ENCODE results near the gene AKAIN1.
A peak's percentile ranks its signal among the peaks of the same experiment; 100 is the strongest.

Gene AKAIN1, protein sequence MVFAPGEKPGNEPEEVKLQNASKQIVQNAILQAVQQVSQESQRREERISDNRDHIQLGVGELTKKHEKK

DNA sequence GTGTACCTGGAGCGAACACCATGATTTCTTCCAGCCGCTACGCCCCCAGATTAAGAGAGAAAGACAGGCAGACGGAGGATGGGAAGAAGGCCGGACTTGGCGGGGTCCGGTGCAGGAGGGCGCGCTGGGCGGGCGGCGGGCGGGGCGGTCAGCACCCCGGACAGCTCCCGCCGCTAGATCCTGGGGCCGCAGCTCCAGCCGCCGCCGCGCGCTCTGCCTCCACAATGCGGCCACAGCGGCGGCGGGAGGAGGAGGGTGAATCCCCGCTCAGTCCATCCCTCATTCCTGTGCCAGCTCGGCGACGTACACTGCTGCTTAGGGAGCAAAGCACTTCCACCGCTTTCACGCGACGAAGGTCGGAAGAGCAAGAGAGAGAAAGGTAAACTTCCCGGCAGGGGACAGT, at the start of gene AKAIN1:
Gene AKAIN1, minus strand, starts transcription at position 226 of the 403 bp plus-strand sequence. Its CDS starts 204 bp downstream, at position 22.
- no peak for DNase-seq (ENCODE audit: low read depth)

DNA sequence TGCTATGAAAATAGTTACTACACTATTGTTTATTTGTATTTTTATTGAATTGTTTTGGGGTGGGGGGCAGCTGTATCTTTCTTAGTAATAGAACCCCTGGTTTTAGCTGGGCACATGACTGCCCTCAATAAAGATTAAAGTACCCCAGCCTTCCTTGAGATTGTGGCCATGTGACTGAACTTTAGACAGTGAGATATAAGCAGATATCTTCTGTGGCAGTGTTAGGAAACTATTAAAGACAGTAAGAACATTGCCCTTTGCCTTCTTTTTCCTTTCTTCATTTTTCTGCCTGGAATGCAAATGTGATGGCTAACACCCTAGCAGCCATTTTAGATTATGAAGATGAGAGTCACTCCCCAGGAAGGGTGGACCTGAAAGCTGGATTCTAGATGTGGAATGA, 47.9 kb upstream of the AKAIN1 start:
- DNase-seq (ENCODE audit: low read depth) = no peak

DNA sequence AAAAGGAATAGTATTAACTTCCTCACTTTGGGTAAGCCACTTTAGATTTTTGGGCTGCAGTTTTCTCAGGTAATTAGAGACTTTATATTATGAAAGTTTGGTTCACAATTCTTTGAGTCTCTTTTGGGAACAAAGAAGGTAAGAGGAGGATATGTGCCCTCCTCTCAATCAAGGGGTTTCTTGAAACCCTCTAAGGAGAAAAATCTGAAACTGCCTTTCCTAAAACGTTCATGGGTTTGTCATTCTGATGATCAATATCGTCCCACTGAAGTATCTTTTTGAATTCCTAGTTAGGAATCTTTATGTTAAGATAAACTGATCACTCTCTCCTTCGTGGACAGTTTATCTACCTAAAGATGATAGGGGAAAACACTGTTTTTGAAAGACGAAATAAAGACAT, 42.4 kb upstream of the AKAIN1 start:
- DNase-seq (ENCODE audit: low read depth) = no peak

DNA sequence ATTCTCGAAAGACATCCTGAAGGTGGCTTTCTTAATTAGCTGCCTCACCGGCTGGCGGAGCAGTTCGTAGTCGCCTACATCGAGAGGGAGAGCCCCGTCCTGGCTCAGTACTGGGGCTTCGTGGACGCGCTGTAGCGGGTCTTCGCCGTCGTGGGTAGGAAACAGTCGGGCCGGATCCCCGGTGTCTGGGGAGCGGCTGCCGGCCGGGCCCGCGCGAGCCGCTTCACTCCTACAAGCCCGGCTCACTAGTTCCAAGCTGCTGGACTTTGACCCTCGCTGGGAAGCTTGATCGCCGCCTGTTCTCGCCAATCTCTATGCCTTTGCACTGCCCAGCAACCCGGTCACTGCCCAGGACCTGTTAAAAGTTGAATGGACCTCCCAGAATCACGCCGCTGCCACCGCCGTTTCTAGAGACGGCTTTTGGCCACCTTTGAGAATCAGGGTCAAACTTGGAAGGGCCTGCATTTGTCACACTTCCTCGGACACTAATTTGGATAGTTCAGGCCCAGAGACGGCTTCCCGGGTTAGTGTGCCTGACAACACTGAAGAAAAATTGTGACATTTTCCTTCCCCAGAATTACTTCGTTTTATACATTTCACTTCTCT, 41.4 kb upstream of the AKAIN1 start:
- no peak for DNase-seq (ENCODE audit: low read depth)

DNA sequence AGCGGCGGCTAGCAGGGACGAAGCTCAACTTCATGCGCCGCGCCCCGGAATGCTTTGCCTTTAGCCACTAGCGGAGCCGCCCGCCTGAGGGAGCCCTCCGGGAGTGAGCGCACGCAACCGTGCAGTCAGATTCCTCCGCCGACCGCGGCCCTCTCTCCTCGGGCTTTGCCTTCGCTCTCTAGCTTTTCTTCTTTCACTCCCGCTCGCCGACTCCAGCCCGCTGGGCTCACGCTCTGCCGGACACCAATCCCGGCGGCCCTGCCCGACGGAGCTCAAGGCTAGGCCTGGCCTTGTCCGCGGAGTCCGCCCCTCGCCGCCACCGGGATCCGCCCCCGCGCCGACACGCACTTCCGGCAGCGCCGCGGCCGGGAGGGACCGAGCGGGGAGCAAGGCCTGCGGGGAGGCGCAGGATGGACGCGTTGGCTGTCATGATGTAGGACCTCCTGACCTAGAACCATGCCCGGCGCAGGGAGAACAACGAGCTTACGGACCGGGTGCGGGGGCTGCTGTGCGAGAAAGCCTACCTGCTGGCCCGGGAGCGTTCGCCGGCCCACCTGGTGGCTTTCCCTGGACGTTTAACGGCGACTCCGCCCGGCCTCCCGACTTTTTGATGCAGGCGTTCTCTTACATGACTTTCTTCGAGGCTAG, 40.8 kb upstream of the AKAIN1 start:
- peak; percentile 60 for DNase-seq (ENCODE audit: low read depth)

DNA sequence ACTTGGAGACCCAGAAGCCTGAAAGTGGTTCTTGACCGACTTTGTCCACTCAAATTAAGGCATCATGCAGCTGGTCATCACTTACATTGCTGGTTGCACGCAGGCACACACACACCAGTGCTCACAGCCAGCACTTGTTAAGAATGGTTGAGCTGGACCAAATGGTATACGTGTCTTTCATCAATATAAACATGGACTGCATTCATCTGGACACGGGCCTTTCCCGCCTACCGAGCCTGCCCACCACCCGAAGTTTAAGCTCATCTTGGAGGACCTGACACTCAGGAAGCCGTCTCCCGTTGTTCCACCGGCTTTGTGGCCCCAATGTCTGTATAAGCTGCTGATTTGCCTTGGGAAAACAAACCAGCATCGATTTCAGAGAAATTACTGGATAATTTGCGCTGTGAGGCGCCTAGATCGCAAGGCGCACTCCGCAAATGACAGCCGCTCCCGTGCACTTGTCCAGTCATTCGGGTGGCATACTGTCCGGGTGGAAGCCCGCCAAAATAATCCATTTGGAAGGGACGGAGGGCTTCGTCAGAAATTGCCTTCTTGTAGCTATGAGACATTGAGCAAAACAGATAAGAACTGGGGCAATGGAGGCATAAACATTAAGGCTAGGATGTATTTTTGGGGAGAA, 40.1 kb upstream of the AKAIN1 start:
- no peak for DNase-seq (ENCODE audit: low read depth)

DNA sequence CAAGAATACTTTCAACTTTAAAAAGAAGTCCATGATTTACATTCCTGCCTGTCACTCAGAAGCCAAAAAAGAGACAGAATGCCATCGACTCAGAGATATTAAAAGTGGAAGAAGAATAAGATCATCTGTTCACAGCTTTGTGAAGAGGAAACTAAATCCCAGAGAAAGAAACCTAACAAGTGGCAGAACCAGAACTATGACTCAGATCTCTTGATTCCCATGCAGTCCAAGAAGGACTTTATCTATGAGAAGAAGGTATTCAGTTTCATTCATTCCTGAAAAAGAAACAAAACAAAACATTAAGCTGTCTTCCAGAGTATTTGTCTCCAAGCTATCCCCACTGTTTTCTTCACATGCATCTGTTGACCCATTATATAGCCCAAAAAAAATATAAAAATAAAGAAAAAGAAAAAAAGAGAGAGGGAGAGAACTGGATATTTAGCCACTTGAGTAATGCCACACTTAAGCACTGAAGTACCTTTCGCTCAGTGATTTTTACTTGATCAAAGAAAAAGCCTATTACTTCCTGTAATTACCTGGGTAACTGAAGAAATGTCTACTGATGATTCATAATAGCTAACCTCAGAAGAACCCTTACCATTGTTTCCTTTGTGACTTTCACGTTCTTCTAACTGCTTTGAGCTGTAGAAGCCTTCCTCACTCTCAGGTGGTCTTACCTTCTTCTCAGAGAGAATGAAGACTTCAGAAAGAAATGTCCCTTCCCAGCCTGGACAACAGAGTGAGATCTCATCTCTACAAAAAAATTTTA, 17.7 kb upstream of the AKAIN1 start:
- no peak for DNase-seq (ENCODE audit: low read depth)

DNA sequence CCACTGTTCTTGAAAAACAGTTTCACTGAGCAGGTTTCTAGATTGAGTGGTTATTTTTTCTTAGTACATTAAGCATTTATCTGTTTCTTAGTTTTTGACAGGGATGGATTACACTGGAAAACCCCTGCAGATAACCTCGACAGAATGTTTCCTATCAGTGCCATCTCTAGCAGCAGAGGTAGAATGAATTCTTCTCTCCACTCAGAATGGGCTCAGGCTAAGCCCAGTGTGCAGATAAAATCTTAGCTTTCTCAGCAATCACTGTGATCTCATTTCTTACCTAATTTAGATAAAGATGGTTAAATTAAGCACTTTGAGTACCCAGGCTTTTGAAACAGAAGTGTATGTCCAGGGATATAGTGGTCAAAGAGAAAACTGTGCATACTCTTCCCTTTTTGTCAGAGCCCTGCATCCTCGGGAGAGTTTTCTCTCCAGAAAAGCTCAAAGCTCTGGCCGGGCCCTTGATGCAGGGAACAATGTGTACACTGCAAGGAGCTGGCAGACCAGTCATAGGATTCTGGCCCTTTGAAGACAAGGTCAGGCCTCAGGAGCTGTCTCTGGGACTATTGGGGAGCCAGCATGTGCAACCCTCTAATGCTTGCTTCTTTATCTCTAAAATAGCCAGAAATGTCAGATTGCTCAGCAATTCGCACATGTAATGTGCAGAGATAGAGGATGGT, 10.6 kb upstream of the AKAIN1 start:
- DNase-seq (ENCODE audit: low read depth) = no peak

DNA sequence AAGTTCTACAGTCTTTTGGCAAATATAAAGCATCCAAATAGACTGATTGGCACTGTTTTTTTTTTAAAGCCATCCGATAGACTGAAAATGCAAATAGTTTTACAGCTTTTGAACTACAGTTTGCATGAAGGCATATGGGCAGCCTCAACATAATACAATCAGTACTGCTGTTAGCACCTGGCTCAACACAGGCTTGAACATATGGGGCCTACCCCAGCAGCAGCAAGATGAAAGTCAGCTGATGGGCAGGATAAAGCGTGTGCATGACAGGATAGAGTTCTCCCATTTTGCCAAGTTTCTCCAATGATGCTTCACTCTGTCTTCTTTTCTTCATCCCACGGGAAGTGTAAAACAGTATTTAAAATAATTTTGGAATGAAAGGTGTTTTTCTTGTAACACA, 1.3 kb upstream of the AKAIN1 start:
- no peak for DNase-seq (ENCODE audit: low read depth)

DNA sequence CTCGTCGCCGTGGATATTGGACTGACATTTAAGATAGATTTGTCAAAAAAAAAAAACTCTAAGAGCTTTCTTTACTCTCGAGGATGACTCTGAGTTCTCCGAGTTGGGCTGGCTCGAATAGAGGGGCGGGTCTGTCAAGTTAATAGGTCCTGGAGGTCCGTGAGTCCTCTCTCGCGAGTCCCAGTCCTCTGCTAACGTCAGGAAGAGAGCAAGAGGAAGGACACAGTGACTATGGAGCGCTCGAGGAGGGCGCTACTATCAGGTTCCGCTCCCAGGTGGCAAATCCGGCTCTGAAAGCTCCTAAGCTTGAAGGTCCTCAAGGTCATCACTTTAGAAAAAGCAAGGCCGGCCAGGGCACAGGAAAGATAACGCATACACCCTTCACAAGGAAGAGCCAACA, 404 bp upstream of the AKAIN1 start:
- no peak for DNase-seq (ENCODE audit: low read depth)

DNA sequence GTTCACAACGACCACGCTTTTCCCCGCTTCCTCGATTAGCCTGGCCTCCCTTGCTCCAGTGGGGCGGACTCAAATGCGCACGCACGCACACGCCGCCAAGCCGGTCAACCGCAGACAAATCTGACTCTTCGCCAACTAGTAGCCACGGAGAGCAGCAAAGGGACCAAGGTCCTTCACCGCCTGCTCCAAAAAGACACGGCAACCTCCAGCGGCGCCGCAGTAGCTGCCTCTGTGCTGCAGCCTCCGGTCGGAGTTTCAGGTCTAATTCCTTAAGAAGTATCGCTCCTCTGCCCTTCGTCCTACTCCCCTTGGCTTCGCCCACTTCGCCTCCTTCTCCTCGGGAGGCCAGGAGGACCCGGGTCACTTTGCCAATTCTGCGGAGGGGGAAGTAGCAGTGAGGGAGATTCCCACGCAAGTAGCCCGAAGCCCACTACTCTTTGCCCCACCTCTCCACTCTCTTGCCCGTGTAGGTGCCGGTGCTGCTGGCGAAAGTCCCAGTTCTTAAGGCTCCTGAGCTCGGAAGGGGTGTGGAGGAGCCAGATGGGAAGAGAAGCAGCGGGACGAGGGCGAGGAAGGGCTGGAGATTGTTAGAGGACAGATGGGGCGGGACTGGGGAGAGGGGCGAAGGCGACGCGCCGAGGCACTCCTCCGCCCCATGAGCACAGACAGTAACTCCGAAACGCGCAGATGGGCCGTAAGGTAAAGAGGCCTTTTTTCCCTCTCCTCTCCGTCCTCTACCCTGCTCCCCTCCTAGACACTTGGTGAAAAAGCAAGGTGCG, 615 bp downstream of the AKAIN1 start:
- no peak for DNase-seq (ENCODE audit: low read depth)

DNA sequence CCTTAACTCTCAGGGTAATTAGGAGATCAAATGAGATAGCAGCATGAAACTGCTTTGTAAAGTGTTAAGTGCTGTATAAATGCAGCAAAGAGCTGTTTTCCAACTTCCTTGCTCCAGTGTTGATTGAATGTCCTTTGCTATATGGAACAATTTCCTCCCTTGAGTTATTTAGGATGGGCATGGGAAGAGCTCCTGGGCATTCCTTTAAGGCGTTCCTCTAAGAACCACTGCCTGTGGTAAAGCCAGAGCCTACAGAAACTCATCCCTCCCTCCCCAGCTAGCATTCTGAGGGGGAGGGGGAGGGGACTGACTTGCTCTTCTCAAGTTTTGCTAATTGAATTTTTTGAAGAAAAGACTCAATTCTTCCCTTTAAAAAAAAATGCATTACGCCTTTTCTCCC, 1.4 kb downstream of the AKAIN1 start:
- DNase-seq (ENCODE audit: low read depth) = no peak

DNA sequence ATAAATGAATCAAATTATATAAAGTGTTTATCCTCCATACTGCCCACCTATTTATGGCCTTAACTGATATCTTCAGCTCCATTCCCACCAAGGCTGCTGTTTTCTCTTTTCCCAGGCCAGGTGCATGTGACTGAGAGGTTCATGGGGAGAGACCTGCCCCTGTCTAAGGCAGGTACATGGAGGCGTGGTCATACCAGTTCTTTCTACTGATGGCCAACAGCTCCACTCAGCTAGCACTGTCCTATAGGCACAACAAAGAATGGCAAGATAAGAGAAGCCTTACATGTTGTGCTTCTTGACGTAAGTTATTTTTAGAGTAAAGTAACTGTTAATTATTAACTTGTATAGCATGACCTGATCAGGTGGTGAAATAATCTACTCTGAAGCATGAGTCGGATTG, 16.8 kb downstream of the AKAIN1 start:
- DNase-seq (ENCODE audit: low read depth) = no peak

DNA sequence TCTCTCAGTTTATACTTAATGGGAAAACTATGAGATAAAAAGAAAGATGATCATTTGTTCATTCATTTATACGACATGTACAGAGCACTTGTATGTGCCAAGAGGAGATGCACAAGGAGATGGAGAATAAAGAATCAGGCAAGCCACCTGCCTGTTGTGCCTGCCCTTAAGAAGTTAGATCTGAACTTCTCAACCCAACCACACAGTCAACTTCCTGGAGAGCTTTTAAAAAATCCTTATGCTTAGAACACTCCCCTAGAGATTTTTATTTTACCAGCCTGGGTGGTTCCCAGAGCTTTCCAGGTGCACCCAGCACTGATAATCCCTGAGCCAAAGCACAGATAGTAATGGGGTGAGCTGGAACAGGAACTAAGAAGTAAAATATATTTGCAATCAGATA, 18.5 kb downstream of the AKAIN1 start:
- no peak for DNase-seq (ENCODE audit: low read depth)

DNA sequence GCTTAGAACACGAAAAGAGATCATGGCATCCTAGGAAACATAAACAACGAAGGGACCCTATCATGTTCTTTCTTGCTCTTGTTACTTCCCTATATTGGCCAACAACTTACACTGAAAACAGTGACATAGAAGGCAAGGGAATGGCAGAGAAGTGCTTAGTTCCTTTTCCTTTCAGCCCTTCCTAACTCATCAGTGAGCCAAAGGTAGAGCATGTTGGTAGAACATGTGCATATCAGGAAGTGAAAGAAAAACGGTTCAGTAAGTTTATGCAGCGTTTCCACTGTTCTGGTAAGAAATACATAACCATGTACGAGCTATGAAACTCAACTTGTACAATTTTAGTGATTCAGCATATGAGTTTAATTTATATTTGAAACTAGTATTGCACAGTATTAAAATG, 21.7 kb downstream of the AKAIN1 start:
- DNase-seq (ENCODE audit: low read depth) = no peak

DNA sequence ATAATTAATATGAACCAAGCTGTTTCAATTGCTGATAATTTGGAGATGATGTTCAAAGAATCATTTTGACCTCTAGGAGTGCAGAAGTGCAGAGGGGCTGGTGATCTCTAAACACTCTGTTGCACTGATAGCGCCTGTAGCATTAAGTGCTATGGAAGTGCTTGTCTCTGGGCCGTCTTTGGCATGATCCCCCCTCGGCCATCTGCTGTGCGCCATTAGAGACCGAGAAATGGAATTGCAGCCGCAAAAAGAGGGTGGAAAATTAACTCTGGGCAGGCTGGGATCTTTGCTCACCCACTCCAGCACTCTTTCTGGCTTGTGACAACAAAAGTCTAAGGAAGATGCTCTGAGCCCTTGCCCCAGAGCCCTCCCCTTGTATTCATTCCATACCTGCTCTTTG, 23.4 kb downstream of the AKAIN1 start:
- no peak for DNase-seq (ENCODE audit: low read depth)

DNA sequence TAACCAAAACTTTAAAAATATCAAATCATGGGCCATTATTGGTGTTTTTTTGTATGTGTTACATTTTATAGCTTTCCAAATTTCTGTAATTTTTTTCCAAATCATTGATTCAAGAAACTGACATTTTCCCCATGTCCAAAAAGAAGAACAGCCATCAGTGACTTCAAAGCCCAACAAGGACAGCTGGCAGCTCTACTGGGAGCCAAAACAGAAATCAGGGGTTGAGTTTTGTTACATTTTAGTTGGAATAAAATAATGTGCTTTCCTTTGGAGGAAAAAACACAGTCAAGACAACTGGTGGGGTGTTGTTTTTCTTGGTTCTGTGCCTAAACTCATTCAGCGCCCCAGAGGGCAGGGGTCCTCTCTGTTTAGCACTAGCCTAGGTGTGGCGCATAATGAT, 23.8 kb downstream of the AKAIN1 start:
- no peak for DNase-seq (ENCODE audit: low read depth)

DNA sequence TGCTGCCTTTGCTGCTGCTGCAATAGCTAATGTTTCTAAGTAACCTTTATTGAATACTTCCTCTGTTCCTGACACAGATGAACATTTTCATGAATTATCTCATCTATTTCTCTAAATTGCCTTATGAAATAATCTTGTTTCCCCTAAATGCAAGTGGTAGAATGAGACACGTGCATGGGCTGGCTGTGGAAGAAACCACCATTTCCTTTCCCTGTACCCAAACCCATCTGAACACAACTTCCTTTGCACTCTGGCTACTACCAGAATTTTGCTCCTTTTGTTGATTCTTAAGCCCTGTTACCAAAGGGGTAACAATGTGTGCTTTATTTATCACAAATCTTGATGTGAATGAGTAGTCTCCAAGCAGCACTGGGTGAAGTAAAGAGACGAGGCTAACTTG, 29.2 kb downstream of the AKAIN1 start:
- DNase-seq (ENCODE audit: low read depth) = no peak

DNA sequence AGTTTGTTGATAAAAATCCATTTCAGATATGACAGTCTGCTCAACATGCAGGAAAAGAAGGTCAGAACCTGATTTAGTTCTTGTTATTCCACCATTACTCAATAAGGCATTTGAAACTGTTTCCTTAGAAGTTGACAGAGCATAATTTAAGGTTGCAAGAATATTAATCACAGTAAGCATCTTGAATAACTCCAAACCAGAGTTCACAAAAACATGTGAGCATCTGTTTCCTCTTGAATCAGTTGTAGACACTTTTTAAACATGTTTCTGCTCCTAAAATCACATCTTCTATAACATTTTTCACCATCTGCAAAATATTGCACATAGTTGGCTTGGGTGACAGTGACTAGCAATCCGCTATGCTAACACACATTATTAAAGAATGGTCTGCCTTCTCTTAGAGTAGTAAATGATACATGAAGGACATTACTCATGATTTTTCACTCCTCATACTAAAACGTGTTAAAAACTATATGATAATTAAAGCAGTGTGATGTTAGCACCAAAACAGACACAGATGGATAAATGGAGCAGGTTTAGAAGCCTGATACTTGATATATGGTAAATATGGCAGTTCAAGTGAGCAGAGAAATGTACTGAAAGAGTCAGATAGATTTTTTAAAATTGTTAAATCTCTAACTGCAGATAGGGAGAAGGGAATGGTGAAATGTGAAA, 30.3 kb downstream of the AKAIN1 start:
- DNase-seq (ENCODE audit: low read depth) = no peak

DNA sequence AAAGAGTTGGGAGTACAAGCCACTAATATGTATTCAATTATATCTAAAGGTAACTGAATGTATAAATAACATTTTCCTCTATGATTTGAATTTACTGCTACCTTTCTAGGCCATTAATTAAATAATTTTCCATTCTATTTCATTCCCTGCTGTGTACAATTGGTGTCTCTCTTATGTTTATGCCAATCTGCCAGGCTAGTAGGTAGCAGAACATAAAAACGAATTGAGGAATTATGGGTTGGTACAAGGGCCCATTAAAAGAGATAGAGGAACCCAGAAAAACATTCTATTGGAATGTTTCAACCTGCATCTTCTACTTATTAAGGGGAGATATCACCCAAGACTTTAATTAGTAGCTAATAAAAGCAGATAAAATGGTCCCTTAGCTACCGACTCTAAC, 32.2 kb downstream of the AKAIN1 start:
- no peak for DNase-seq (ENCODE audit: low read depth)

DNA sequence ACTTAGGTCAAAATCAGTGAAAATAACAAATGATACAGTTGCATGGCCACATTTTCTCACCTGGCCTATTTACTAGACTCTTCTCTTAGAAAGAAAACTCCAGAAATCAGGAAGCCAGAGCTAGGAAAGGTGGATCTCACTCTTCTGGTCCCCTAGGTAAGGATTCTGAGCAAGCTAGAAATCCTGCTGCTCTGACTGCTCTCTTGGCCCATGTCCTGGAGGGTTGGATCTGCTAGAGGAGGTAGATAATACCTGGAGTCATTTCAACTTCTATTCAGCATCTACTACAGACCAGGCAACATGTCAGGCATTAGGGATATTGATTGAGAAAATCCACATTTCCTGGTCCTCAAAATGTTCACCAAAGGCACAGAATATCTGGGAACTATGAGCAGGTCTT, 34.9 kb downstream of the AKAIN1 start:
- DNase-seq (ENCODE audit: low read depth) = no peak

Measured in HS-5 (cell line).